Right cardiac atrium (tissue), 5 donors: ENCODE results near the gene TGFBR1. TPM values are rescaled to one million over a fixed set of nuclear protein-coding genes. Genes with fewer than 3 reads are reported as not detected.
A peak's percentile ranks its signal among the peaks of the same experiment; 100 is the strongest.

Experiments
- ATAC-seq, 2 donors: fragments of 200-7000 bp; cut with Tn5 transposase; one replicate each; pipeline versions ENCODE4 v1.8.0 to v1.9.1; 2020; ENCODE audit warnings: moderate library complexity in 2 of 2, mild to moderate bottlenecking in 1 of 2
- DNase-seq, 3 donors: peaks; one replicate each; pipeline ENCODE4 v3.0.0-alpha.2; 2020
- H3K27ac ChIP-seq: one replicate; pipeline ENCODE4 v1.5.1; 2013; ENCODE audit warnings: mild to moderate bottlenecking, low read length, control low read depth, moderate library complexity
- H3K27me3 ChIP-seq: one replicate; pipeline ENCODE4 v1.6.1; 2013; ENCODE audit not compliant: control insufficient read depth, insufficient read depth
- H3K4me1 ChIP-seq: one replicate; pipeline ENCODE4 v1.6.1; 2013; ENCODE audit warnings: low read length; ENCODE audit not compliant: control insufficient read depth, insufficient read depth
- H3K4me3 ChIP-seq: one replicate; pipeline ENCODE4 v1.5.1; 2013; ENCODE audit warnings: low read length, control low read depth
- H3K9me3 ChIP-seq: one replicate; pipeline ENCODE4 v1.6.1; 2013; ENCODE audit warnings: low read length; ENCODE audit not compliant: control insufficient read depth
- WGBS: extraction: QIAGEN DNeasy Blood & Tissue Kit; methylation state at CpG from one replicate; pipeline ENCODE4 v1.1.7; 2013; 5-methylcytosine and 5-hydroxymethylcytosine counted together
- intact Hi-C, 4 donors: fragments of 100-400 bp; cut with DNase I; formaldehyde crosslinking; loops; one replicate each; pipeline versions ENCODE4 v1.11.0 to v1.14.0; 2022 to 2023
- polyA plus RNA-seq: library from polyadenylated mRNA; stranded (reverse); fragments of 200-250 nt; gene quantifications from one replicate; pipeline ENCODE4 v1.2.3, GENCODE V29; 2013
- total RNA-seq, 4 donors: library from RNA; stranded (reverse); fragmentation: NEBNext Ultra II Directional; extraction: Animal tissue kit (Norgen Biotek cat#: 25700); gene quantifications; one replicate each; pipeline ENCODE4 v1.2.1, GENCODE V29; 2021
- donor health status: healthy with polysubstance abuse.
- donor health status: DM: no; HTN: yes; CAD: no.
- donor health status: DM: no; HTN: no; CAD: no.
- donor health status: DM: no; HTN: yes; CAD: no; lungs with severe emphysema.
- donor health status: DM: yes; HTN: yes; CAD: no.

TGFBR1 gene
- total and polyA plus RNA-seq, 5 donors = 4.3 to 25.8 (median 14.5) TPM

- intact Hi-C loops = no loop called here
- H3K4me3 ChIP-seq = no peak overlapping the region
- DNase-seq (no peak), ATAC-seq (no peak)
- H3K27me3 ChIP-seq = no peaks in the 10 kb centered on the region
- no peaks in the 10 kb centered on the region for H3K9me3 ChIP-seq
- WGBS = 64% methylated on average over 3 of the region's 3 CpGs
- H3K4me1 ChIP-seq = peaks cover 2% of the 10 kb centered on the region
- no peak overlapping the region for H3K27ac ChIP-seq
Measured at GRCh38 chr9:99066571-99066970, 38.3 kb upstream of the TGFBR1 start.

- WGBS = 68% methylated on average over 1 of the region's 1 CpG
- no peak for ATAC-seq
- intact Hi-C loops = no loop called here
- Histone ChIP-seq H3K4me1 (peaks cover 2% of the 10 kb centered on the region), H3K4me3 (no peak overlapping the region), H3K9me3 (no peaks in the 10 kb centered on the region), H3K27me3 (no peaks in the 10 kb centered on the region), H3K27ac (no peak overlapping the region)
- DNase-seq = no peak
Measured at GRCh38 chr9:99069075-99069474, 35.8 kb upstream of the TGFBR1 start.

DNA sequence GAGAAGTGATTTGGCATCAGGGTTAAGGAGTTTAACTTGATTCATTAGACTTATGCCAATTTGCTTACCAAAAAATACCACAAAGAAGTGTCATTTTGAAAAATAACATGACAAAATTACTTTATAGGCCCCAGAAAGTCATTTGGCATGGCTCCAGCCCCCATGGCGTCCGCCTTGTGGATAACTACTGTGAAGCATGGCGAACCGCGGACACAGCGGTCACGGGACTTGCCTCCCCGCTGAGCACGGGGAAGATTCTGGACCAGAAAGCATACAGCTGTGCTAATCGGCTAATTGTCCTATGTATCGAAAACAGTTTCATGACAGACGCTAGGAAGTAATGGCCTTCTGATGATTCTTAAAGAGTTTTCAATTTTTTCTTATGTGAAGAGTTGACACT, 35.4 kb upstream of the TGFBR1 start:
- Histone ChIP-seq H3K4me3 (no peak overlapping the region), H3K27ac (no peak overlapping the region), H3K27me3 (no peaks in the 10 kb centered on the region), H3K4me1 (peaks cover 2% of the 10 kb centered on the region), H3K9me3 (no peaks in the 10 kb centered on the region)
- WGBS = 92% methylated on average over 12 of the region's 12 CpGs
- ATAC-seq (no peak), DNase-seq (peak in 1 of 3 donors; percentile 60)
- intact Hi-C loops = no loop called here

- Histone ChIP-seq H3K27ac (peak overlapping the region; percentile 6), H3K4me1 (peaks cover 8% of the 10 kb centered on the region), H3K9me3 (no peaks in the 10 kb centered on the region), H3K27me3 (no peaks in the 10 kb centered on the region), H3K4me3 (no peak overlapping the region)
- no peak for ATAC-seq
- 81% methylated on average over 6 of the region's 6 CpGs for WGBS
- intact Hi-C loops = no loop called here
- no peak for DNase-seq
Measured at GRCh38 chr9:99070681-99071080, 34.2 kb upstream of the TGFBR1 start.

GRCh38 chr9:99071313-99072039, 33.4 kb upstream of the TGFBR1 start:
- no peaks in the 10 kb centered on the region for H3K9me3 ChIP-seq
- intact Hi-C loops = no loop called here
- peaks cover 8% of the 10 kb centered on the region for H3K4me1 ChIP-seq
- no peak overlapping the region for H3K27ac ChIP-seq
- H3K4me3 ChIP-seq = no peak overlapping the region
- WGBS = 77% methylated on average over 9 of the region's 9 CpGs
- H3K27me3 ChIP-seq = no peaks in the 10 kb centered on the region
- DNase-seq (no peak), ATAC-seq (peak; percentile 49 to 65)

- no peak overlapping the region for H3K27ac ChIP-seq
- 77% methylated on average over 6 of the region's 6 CpGs for WGBS
- ATAC-seq (peak in 1 of 2 donors; percentile 17), DNase-seq (no peak)
- no peaks in the 10 kb centered on the region for H3K27me3 ChIP-seq
- intact Hi-C loops = no loop called here
- no peaks in the 10 kb centered on the region for H3K9me3 ChIP-seq
- peaks cover 9% of the 10 kb centered on the region for H3K4me1 ChIP-seq
- no peak overlapping the region for H3K4me3 ChIP-seq
Measured at GRCh38 chr9:99072040-99072394, 32.9 kb upstream of the TGFBR1 start.

- Histone ChIP-seq H3K27ac (no peak overlapping the region), H3K9me3 (no peaks in the 10 kb centered on the region), H3K27me3 (no peaks in the 10 kb centered on the region), H3K4me1 (peaks cover 9% of the 10 kb centered on the region), H3K4me3 (no peak overlapping the region)
- WGBS = 51% methylated on average over 2 of the region's 2 CpGs
- ATAC-seq (no peak), DNase-seq (no peak)
- intact Hi-C loops = no loop called here
Measured at GRCh38 chr9:99073347-99073746, 31.6 kb upstream of the TGFBR1 start.

GRCh38 chr9:99073985-99074901, 30.7 kb upstream of the TGFBR1 start:
- ATAC-seq = no peak
- intact Hi-C loops = no loop called here
- no peaks in the 10 kb centered on the region for H3K9me3 ChIP-seq
- H3K27ac ChIP-seq = no peak overlapping the region
- peaks cover 9% of the 10 kb centered on the region for H3K4me1 ChIP-seq
- no peak for DNase-seq
- H3K4me3 ChIP-seq = no peak overlapping the region
- 94% methylated on average over 8 of the region's 8 CpGs for WGBS
- H3K27me3 ChIP-seq = no peaks in the 10 kb centered on the region

DNA sequence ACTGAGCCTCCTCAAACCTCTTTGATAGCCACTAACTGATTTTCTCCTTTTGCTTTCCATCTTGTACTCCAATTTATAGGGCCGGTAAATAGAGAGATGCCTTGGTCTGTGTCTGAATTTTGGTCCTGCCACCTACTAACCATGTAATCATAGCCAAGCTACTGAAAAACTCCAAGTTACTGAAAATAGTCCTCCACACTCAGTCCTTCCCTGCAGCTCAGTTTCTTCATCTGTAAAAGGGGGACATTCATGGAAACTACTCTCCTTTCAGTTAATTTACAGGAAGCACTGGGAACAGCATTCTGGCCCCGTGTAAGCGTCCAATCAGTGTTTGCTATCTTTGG, 30.0 kb upstream of the TGFBR1 start:
- no peaks in the 10 kb centered on the region for H3K9me3 ChIP-seq
- no peak overlapping the region for H3K27ac ChIP-seq
- no peak for DNase-seq
- peaks cover 9% of the 10 kb centered on the region for H3K4me1 ChIP-seq
- H3K27me3 ChIP-seq = no peaks in the 10 kb centered on the region
- 48% methylated on average over 3 of the region's 3 CpGs for WGBS
- ATAC-seq = no peak
- intact Hi-C loops = no loop called here
- H3K4me3 ChIP-seq = no peak overlapping the region

DNA sequence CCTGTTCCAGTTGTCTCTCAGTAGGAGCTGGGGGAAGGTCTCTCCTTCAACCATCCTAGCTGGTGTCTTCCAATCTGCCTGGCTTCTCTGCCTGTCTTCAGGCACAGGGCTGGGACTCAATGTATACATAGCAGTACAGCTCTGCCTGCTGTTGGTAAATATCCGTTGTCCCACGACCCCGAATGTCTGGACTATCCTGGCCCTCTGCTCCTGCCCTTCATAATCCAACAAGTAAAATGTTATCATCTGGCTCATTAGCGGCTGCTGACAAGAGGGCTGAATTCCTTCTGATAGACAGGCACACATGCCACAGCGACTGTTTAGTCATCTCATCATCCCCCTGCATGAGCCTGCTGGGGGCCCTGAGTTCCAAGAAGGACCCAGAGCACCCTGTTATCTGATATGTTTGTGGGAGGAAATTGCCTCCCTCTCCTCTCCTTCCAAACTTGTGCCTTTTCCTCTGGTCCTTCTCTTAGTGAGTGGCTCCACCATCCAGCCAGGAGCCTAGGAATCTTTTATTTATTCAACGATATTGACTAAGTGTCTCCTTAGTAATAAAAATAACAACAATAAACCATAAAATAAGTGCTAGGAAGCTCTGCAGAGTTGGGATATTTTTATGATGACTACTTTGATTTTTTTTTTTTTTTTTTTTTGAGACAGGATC, 29.5 kb upstream of the TGFBR1 start:
- ATAC-seq (peak; percentile 19 to 27), DNase-seq (no peak)
- H3K4me1 ChIP-seq = peaks cover 9% of the 10 kb centered on the region
- intact Hi-C loops = no loop called here
- no peak overlapping the region for H3K27ac ChIP-seq
- H3K9me3 ChIP-seq = no peaks in the 10 kb centered on the region
- H3K27me3 ChIP-seq = no peaks in the 10 kb centered on the region
- WGBS = 23% methylated on average over 6 of the region's 6 CpGs
- H3K4me3 ChIP-seq = no peak overlapping the region

GRCh38 chr9:99076030-99076429, 28.9 kb upstream of the TGFBR1 start:
- Histone ChIP-seq H3K27me3 (no peaks in the 10 kb centered on the region), H3K4me1 (peaks cover 7% of the 10 kb centered on the region), H3K4me3 (no peak overlapping the region), H3K9me3 (no peaks in the 10 kb centered on the region), H3K27ac (no peak overlapping the region)
- WGBS = 78% methylated on average over 4 of the region's 4 CpGs
- intact Hi-C loops = no loop called here
- DNase-seq (no peak), ATAC-seq (no peak)
